ENCODE measurements around the gene CDKL4. TPM values are rescaled to one million over a fixed set of nuclear protein-coding genes. Genes with fewer than 3 reads are reported as not detected.

The CDKL4 gene
- total RNA-seq, 1 experiment from 2014 or later, result 0.46 TPM

- TF ChIP-seq E2F1 (CRISPR knock-in tag; IDR thresholded peaks at IDR 0.05), result no peak
- TF ChIP-seq, protein P1, sequence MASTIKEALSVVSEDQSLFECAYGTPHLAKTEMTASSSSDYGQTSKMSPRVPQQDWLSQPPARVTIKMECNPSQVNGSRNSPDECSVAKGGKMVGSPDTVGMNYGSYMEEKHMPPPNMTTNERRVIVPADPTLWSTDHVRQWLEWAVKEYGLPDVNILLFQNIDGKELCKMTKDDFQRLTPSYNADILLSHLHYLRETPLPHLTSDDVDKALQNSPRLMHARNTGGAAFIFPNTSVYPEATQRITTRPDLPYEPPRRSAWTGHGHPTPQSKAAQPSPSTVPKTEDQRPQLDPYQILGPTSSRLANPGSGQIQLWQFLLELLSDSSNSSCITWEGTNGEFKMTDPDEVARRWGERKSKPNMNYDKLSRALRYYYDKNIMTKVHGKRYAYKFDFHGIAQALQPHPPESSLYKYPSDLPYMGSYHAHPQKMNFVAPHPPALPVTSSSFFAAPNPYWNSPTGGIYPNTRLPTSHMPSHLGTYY (CRISPR knock-in tag; IDR thresholded peaks at IDR 0.05), result no peak
- no peak for TF ChIP-seq GTF2I (CRISPR knock-in tag; conservative IDR thresholded peaks at IDR 0.05)
- TF ChIP-seq ZMAT4 (CRISPR knock-in tag; IDR thresholded peaks at IDR 0.05), result no peak
- no peak for TF ChIP-seq NR3C1 (CRISPR knock-in tag; conservative IDR thresholded peaks at IDR 0.05; ENCODE audit: low read depth)
- TF ChIP-seq SP1 (CRISPR knock-in tag; conservative IDR thresholded peaks at IDR 0.05), result no peak
Measured at GRCh38 chr2:39128919-39129391, 114.8 kb downstream of the CDKL4 start (continued).

DNA sequence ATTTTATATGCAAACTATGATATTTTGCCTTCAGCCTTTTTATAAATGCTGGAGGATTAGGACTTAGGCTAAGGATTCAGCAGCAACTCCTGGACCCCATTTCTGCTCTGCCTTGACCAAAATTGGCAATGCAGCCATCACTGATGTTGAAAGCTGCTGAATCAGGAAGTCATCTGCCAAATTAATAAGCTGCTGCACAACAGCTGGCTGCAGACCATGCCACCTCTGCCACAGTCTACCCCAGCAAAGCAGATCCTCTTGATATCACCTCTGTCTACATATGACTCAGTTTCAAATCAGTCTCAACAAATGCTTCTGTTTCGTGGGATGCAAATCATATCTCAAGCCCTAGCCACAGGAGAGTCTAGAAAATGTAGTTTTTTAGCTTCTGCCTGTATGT is 115.8 kb downstream of the CDKL4 start:
- no peak overlapping the region for H3K4me3 Mint-ChIP-seq
- DNase-seq (ENCODE audit: low spot score), result no peak
- CTCF ChIA-PET, result no interaction called here
- H3K27ac Mint-ChIP-seq, result no peak overlapping the region
- peaks cover 17% of the 10 kb centered on the region for H3K4me1 Mint-ChIP-seq
- no peaks in the 10 kb centered on the region for H3K9me3 Mint-ChIP-seq
- H3K36me3 Mint-ChIP-seq, result no peaks in the 10 kb centered on the region
- TF ChIP-seq ZNF423 (CRISPR knock-in tag; IDR thresholded peaks at IDR 0.05) (no peak), GTF2I (CRISPR knock-in tag; conservative IDR thresholded peaks at IDR 0.05) (no peak), TEAD1 (CRISPR knock-in tag; IDR thresholded peaks at IDR 0.05) (no peak), FOXK1 (CRISPR knock-in tag; IDR thresholded peaks at IDR 0.05) (no peak), NR3C1 (CRISPR knock-in tag; conservative IDR thresholded peaks at IDR 0.05; ENCODE audit: low read depth) (no peak), ZNF138 (CRISPR knock-in tag; conservative IDR thresholded peaks at IDR 0.05) (no peak), ZNF317 (CRISPR knock-in tag; IDR thresholded peaks at IDR 0.05; ENCODE audit: borderline replicate concordance, low read depth) (no peak), NR1H2 (CRISPR knock-in tag; IDR thresholded peaks at IDR 0.05) (no peak), ZNF219 (CRISPR knock-in tag; IDR thresholded peaks at IDR 0.05; ENCODE audit: borderline replicate concordance) (no peak), TP53 (CRISPR knock-in tag; IDR thresholded peaks at IDR 0.05) (no peak)
- TF ChIP-seq, protein P2, sequence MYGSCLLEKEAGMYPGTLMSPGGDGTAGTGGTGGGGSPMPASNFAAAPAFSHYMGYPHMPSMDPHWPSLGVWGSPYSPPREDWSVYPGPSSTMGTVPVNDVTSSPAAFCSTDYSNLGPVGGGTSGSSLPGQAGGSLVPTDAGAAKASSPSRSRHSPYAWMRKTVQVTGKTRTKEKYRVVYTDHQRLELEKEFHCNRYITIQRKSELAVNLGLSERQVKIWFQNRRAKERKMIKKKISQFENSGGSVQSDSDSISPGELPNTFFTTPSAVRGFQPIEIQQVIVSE (CRISPR knock-in tag; IDR thresholded peaks at IDR 0.05; ENCODE audit: borderline replicate concordance), result no peak
- TF ChIP-seq, protein P3, sequence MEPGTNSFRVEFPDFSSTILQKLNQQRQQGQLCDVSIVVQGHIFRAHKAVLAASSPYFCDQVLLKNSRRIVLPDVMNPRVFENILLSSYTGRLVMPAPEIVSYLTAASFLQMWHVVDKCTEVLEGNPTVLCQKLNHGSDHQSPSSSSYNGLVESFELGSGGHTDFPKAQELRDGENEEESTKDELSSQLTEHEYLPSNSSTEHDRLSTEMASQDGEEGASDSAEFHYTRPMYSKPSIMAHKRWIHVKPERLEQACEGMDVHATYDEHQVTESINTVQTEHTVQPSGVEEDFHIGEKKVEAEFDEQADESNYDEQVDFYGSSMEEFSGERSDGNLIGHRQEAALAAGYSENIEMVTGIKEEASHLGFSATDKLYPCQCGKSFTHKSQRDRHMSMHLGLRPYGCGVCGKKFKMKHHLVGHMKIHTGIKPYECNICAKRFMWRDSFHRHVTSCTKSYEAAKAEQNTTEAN (CRISPR knock-in tag; IDR thresholded peaks at IDR 0.05), result no peak
- no peaks in the 10 kb centered on the region for H3K27me3 Mint-ChIP-seq (ENCODE audit: low read depth)
- POLR2A ChIA-PET, result interaction anchor here (0.7 kb wide), 1 partner anchor 9 kb away, joined by 3 read pairs; no protein-coding TSS in a partner anchor
- no peak for ATAC-seq

Other genes starting within 250 kb of the CDKL4 start
- gene SOS1, start 122.9 kb downstream of the CDKL4 start, total RNA-seq (2021), result 28.4 to 33.9 TPM (median 28.7 TPM) in 3 replicates
- gene MAP4K3, start 193.3 kb upstream of the CDKL4 start, total RNA-seq (2021), result 51.6 to 73.2 TPM (median 65.2 TPM) in 3 replicates

Measured in WTC11 (cell line).